ENCODE measurements around the gene MRPL11. TPM values are rescaled to one million over a fixed set of nuclear protein-coding genes. Genes with fewer than 3 reads are reported as not detected.

The MRPL11 gene
- total RNA-seq, 1 donor, result 40.0 TPM

DNA sequence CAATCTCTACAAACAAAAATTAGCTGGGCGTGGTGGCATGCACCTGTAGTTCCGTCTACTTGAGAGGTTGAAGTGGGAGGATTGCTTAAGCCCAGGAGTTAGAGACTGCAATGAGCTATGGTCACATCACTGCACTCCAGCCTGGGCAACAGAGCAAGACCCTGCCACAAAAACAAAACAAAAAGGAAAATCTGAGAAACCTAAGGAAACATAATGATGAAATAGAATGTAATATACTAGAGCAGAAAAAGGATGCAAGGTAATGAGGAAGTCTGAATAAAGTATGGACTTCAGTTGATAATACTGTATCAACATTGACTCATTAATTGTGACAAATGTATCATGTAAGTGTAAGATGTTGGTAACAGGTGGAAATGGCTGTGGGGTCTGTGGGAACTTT is 9.7 kb downstream of the MRPL11 start:
- no peak overlapping the region for H3K4me3 ChIP-seq (ENCODE audit: low read depth, low read length)
- DNase-seq (ENCODE audit: low read depth), result no peak
- TF ChIP-seq, protein P1, sequence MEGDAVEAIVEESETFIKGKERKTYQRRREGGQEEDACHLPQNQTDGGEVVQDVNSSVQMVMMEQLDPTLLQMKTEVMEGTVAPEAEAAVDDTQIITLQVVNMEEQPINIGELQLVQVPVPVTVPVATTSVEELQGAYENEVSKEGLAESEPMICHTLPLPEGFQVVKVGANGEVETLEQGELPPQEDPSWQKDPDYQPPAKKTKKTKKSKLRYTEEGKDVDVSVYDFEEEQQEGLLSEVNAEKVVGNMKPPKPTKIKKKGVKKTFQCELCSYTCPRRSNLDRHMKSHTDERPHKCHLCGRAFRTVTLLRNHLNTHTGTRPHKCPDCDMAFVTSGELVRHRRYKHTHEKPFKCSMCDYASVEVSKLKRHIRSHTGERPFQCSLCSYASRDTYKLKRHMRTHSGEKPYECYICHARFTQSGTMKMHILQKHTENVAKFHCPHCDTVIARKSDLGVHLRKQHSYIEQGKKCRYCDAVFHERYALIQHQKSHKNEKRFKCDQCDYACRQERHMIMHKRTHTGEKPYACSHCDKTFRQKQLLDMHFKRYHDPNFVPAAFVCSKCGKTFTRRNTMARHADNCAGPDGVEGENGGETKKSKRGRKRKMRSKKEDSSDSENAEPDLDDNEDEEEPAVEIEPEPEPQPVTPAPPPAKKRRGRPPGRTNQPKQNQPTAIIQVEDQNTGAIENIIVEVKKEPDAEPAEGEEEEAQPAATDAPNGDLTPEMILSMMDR (IDR thresholded peaks at IDR 0.05; ENCODE audit: insufficient read depth, low read length), result no peak

DNA sequence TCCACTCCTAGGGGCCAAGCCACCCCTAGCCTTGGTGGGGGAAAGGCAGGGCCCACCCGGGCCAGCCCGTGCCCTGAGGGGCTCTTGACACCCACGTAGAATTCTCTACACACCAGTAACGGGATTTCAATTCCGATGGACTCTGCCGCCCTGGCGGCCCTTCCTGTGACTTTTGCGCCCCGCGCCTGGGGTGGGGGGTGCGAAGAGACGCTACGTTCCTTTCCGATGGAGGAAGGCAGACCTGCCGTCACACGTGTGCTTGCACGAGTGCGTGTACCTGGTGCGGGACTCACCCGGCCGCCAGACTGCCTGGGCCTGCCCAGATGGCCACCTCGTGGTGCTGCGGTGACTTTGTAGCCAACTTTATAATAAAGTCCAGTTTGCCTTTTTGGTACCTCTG is 12.3 kb downstream of the MRPL11 start:
- H3K4me3 ChIP-seq (ENCODE audit: low read depth, low read length), result no peak overlapping the region
- DNase-seq (ENCODE audit: low read depth), result no peak
- TF ChIP-seq, protein P1 (IDR thresholded peaks at IDR 0.05; ENCODE audit: insufficient read depth, low read length), result no peak

DNA sequence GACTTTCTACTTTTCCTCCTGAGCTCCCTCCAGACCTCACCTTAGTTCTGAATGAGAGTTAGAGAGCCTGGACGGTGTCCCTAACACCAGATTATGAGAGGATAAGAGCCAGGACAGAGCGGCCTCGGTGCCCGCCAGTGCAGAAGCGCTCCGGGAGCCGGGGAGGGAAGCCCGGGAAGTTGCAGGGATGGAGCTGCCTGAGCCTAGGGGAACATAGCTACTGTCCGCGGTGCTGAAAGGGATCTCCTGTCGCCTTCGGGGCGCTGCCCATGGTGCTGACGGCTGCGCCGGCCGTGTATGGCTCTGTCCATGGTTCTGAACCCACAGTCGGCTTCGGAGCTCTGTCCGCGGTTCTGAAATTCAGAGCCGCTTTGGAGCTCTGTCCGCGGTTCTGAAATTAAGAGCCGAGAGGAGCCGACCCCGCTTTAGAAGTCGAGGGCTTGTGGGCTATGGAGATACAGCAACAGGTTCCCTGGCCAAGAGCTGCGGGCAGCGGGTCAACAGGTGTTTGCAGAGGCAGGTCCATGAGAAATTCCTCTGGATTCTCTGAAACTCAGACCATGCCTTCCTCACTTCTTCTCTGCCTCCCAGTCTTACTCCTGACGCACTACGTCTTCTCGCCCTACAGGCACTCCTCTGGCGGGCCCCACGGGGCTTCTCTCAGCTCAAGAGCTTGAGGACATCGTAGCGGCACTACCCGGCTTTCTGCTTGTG is 17.0 kb downstream of the MRPL11 start:
- TF ChIP-seq, protein P1 (IDR thresholded peaks at IDR 0.05; ENCODE audit: insufficient read depth, low read length), result no peak
- peak; percentile 91 for DNase-seq (ENCODE audit: low read depth)
- H3K4me3 ChIP-seq (ENCODE audit: low read depth, low read length), result no peak overlapping the region

DNA sequence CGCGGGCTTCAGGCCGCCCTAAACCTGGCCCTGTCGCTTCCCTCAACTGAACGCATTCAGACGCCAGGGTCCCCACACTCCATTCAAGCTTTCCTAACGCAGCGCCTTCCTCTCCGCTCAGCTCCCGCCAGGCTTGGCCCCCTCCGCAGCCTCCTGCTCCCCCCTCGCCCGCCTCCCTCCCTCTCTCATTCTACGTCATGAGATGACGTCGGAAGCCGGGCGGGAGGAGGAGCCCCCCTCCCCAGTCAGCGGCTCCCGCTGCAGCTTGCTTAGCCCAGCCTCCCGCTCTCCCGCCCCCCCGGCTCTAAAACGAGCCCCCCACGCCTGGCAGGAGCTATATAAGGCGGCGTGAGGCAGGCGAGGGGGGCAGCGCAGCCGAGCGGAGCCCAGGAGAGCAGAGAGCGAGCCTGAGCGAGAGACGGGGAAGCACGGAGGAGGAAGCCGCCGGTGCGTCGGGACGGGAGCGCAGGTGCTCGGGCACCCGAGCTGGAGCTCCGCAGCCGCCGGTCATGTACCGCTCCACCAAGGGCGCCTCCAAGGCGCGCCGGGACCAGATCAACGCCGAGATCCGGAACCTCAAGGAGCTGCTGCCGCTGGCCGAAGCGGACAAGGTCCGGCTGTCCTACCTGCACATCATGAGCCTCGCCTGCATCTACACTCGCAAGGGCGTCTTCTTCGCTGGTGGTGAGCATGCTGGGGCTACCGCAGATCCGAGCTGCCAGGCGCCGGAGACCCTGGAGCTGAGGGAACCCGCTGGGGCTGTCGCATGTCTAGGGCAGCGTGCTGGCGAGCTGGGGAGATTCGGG is 17.8 kb downstream of the MRPL11 start, which contains the start of gene NPAS4:
TSS of gene NPAS4 (plus strand) at position 365 of the 806 bp plus-strand sequence. CDS start at position 510, 145 bp downstream.
- no peak for DNase-seq (ENCODE audit: low read depth)
- H3K4me3 ChIP-seq (ENCODE audit: low read depth, low read length), result no peak within 1 kb of the TSS
- TF ChIP-seq, protein P1 (IDR thresholded peaks at IDR 0.05; ENCODE audit: insufficient read depth, low read length), result no peak

DNA sequence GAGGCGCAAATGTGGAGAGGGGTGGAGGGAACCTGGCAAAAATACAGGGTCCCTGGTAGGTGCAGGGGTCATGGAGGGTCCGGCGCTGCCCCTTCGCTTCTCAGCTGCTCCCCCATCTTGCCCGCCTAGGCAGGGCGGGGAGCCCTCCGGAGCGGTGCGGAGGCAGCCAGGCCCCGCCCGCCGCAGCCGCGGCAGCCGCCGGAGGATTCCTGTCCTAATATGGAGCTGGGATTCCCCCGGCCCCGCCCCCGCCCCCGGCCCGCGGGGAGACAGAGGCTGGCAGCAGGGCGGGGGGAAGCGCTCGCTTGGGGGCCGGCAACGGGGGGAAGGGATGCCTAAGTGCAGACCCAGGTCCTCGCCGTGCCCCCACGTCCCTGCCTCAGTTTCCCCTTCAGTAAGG is 18.8 kb downstream of the MRPL11 start:
- DNase-seq (ENCODE audit: low read depth), result no peak
- TF ChIP-seq, protein P1 (IDR thresholded peaks at IDR 0.05; ENCODE audit: insufficient read depth, low read length), result no peak
- H3K4me3 ChIP-seq (ENCODE audit: low read depth, low read length), result no peak overlapping the region

DNA sequence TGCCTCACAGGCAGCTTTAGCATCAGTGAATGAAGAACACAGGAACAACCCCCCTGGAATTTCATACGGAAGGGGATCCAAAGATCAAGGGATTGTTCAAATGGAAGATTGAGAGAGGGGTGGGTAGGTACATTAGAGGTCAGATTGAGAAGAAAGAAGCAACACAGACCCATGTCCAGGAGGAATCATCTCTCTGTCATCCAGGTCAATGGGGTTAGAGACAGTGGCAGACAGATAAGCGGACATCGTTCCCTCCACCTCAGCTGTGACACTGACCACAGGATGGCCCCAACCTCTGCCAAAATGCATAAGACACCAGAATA is 19.7 kb downstream of the MRPL11 start:
- DNase-seq (ENCODE audit: low read depth), result no peak
- H3K4me3 ChIP-seq (ENCODE audit: low read depth, low read length), result no peak overlapping the region
- TF ChIP-seq, protein P1 (IDR thresholded peaks at IDR 0.05; ENCODE audit: insufficient read depth, low read length), result no peak
